NOMO-1 treated with DMSO at 0.1 percent for 48 hours (cell line): ENCODE results near the gene FAM186B.

Experiments
- DNase-seq: peaks from one replicate; lab custom pipeline; 2025; ENCODE audit not compliant: unreplicated experiment; lab: John Stamatoyannopoulos, UW

Gene FAM186B

DNA sequence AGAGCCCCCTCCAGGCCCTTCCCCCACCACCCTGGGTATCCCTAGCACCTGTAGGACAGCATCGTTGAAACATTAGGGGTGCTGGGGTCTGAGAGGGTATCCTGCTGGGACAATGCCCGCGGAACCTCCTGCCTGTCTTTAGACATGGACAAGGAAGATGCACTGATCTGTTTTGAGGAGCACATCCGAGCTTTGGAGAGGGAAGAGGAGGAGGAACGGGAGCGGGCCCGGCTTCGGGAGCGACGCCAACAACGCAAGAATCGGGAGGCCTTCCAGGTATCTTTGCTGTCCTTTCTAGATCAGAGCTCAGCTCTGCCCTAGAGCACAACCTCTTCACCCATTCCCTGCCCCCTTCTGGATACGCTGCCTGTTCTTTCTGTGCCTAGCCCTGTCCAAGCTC lies 31.1 kb upstream of the FAM186B start:
- DNase-seq = no peak

DNA sequence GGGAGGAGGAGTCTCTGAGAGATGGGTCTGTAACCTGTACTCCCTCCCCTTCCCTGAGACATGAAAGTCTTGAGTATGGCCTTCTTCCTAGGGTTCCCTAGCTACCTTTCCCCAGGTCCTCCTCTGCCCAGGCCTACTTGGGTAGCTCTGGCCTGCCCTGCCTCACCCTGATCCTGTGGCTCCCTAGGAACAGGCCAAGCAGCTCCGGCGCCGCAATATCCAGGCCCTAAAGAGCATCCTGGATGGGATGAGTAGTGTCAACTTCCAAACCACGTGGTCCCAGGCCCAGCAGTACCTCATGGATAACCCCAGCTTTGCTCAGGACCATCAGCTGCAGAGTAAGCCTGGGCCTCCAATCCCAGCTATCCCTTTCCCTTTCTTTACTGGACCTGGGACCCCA lies 30.2 kb upstream of the FAM186B start:
- DNase-seq = no peak

DNA sequence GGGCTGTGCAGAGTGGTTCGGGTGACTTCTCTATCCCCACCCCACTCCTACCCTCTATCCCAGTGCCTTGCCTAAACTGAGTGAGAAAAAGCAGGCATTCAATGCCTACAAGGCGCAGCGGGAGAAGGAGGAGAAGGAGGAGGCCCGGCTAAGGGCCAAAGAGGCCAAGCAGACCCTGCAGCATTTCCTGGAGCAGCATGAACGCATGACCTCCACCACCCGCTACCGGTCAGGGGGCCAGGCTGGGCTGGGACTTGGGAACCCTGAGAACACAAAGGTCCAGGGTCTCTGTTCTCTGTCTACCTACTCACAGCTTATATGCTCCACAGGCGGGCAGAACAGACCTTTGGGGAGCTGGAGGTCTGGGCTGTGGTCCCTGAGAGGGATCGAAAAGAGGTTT lies 29.6 kb upstream of the FAM186B start:
- DNase-seq = no peak

DNA sequence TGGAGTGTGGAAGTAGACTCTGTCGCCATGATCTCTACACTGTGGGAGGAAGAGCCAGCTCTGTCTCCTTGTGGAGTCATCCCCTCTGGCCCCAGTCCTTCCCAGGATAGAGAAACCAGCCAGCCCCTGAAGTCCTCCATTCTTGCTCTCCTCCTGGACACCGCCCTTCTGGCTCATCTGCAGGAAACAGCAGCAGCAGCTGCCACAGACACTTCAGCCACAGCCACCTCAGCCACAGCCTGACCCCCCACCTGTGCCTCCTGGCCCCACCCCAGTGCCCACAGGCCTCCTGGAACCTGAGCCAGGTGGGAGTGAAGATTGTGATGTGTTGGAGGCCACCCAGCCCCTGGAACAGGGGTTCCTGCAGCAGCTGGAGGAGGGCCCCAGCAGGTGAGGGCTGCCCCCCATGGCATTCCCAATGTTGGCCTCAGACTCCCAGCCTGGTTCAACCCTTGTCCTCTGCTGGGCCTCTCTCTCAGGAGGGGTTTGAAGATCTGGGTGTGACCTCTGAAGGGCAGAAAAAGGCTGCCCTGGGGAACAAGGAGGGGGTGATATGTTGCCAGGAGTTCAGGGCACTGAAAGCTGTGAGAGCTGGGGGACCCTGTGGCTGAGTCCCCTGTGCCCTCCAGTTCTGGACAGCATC lies 28.4 kb upstream of the FAM186B start:
- DNase-seq = no peak

DNA sequence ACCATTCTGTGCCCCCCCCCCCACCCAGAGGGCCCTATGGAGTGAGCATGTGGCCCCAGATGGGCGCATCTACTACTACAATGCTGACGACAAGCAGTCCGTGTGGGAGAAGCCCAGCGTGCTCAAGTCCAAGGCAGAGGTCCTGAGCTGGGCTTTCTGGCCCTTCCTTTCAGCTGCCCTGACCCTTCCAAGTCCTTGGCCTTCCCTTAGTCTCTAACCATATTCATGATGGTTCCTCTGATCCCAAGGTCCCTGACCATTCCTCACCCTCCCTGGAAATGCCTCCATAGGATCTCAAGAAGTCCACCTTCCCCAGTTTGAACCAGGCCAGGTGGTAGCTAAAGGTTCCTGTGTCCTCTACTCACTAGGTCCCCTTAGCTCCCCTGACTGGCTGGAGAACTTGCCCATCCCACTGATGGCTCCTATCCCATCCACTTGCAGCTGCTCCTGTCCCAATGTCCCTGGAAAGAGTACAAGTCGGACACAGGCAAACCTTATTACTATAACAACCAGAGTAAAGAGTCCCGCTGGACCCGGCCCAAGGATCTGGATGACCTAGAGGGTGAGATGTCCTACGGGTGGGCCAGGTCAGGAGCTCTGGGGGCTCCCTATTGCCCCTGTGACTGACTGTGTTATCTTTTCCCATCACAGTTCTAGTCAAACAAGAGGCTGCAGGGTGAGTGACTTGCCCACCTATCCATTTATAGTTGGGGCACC lies 27.7 kb upstream of the FAM186B start:
- no peak for DNase-seq

DNA sequence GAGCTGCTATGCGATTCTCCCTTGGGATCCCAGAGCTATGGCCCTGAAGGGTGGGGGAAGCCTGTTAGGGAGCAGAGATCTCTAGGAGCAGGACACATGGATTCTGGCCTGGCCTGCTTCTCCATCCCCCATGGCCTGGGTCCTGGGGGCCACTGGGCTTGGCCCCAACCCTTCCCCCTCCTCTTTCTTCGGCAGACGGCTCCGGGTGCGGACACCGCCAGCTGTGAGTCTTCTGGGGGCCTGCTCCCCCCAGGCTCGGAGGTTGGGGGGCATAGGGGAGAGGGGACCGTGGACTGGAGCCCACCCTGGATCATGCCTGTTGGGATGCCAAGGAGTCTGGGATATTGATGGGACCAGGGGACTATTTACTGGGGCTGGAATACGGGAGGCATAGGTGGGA lies 27.0 kb upstream of the FAM186B start:
- DNase-seq = no peak

DNA sequence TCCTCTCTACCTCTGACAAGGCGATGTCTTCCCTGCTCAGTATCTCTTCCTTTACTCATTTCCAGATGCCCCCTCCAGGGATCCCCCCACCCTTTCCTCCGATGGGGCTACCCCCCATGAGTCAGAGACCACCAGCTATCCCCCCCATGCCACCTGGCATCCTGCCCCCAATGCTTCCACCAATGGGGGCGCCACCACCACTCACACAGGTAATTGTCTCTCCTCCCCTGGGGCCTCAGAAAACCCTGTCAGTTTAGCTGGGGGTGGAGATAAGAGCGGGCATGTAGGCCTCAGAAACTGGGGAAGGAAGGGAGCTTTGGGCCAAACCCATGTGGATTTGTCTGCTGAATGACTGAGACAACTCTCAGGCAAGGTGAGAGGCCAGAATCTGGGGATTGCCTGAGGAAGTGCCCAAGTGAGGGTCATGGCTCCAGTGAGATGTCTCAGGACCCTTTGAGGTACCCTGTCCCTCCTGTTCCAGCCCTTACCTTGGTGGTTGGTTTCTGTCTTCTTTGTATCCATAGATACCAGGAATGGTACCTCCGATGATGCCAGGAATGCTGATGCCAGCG lies 26.0 kb upstream of the FAM186B start:
- no peak for DNase-seq

DNA sequence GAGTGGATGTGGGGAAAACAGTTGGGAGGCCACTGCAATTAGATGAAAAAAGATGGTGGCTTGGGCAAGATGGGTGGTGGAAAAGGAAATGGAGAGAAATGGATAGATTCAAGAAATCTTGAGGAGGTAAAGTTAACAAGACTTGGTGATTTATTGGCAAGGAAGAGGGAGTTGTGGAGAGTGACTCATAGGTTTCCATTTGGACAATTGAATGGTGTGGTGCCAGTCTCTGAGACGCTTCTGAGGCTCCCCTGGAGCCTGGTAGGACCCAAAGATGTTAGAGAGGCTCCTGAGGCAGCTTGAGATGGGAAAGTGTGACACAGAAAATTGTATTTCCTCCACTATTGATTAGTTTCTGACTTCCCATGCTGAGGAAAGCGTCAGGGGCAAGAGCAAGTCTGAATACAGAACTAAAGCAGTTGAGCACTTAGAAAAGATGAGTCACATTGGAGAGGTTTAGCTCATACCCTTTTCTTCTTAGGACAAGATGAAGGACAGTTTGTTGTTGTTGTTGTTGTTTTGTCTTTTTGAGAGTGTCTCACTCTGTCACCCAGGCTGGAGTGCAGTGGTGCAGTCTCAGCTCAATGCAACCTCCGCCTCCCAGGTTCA lies 22.4 kb upstream of the FAM186B start:
- no peak for DNase-seq

DNA sequence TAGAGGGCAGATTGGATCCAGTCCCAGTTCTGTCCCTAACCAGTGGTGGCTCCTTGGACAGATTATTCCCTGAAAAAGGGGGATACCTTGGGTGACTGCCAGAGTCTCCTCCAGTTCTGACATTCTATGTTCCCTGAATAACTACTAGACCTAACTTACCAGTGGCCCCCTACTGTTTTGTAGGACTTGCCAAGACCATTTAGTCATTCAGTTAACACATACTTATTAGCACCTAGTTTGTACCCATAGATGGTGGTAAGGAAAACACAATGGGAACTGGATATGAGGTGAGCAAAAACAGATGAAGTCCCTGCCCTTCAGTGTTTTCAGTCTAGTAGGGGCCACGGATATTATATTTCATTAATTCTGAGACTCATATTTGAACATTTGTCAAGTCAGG lies 21.4 kb upstream of the FAM186B start:
- no peak for DNase-seq

DNA sequence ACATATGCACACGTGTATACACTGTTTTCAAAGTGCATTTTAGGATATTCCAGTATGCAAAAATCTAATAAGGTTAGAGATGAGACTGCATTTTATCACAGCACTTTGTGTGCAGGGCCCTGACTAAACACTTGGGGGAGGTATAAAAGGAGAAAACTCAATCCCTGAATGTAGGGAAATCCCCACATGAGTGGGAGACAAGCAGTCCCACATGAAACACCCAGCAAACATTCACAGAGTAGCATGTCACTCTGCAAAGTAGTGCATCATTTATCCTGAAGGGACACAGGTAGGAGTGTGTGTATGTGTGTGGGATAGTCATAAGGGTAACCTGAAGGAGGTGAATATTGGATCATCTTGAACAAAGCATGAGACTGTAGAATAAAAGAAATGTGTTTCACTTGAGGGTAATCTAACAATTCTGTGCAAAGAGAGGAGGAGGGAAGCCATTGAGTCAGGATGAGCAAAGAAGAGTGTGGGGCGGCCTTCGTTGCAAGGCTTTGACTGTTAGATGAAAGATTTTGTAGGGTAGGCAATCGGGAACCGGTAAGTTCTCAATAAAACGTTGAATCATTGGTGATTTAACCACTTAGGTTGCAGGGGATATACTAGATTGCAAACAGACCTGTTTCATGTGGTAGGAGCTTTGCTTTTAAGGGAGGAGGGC lies 20.9 kb upstream of the FAM186B start:
- DNase-seq = no peak

DNA sequence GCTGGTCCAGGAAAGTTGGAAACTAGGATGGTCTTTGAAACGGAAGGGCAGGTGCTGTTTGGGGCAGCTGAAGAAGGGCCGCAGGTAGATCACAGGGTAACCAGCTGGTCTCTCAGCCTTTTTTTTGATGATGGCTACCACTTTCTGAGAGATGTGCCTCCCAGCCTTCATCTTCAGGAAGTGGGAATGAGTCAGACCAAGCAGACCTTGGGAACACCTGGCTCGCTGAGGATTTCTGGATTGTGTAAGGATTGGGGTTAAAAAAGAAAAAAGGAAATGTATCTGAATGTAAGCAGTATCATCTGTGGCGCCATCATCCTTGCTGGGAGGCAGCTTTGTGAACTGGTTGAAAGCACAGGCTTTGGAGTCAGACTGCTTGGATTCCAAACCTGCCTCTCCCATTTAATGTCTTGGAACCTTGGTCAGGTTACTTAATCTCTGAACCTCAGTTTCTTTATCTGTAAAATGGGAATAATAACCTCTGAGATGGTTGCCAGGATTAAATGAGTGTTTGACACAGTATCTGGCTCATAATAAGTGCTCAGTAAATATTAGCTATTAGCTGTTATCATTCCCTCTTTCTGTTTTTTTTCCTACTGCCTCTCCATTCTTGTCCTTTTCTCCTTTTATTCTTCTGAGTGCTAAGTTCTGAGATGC lies 19.6 kb upstream of the FAM186B start:
- DNase-seq = no peak

DNA sequence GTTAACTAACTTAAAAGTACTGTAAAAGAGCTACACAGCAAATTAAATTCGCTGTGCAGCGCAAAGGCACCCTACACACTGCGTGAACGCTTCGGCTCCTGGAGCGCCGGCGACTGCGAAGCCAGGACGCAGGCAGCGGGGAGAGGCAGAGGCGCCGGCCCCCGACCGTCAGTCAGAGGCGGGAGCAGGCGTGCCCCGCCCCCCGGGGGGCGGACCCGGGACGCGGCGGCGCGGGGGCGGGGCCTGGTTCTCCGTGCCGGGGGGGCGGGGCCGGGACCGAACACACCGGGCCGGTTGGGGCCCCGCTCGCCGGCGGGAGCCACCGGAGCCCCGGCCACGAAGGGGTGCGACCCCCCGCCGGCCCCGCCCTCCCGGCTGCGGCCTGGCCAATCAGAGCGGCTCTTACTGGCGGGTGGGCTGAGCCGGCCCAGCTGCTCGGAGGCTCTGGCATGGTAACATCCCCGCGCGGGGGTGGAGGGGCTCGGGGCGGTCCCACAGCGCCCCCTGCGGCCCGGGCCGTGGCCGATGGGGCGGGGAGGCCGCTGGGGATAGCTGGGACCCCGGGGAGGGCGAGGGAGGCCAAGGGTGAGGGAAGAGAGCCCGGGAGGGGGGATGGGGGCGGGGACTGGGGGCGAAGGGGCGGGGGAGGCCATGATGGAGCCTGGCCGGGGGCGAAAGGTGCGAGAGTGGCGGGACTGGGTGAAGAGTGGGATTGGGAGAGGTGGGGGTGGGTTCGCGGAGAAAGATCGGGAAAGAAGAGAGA lies 17.9 kb upstream of the FAM186B start, which contains the start of gene PRPF40B:
PRPF40B (plus strand) TSS at position 420 of the 763 bp plus-strand sequence; CDS start at position 450, 30 bp downstream.
- peak; percentile 75 for DNase-seq

DNA sequence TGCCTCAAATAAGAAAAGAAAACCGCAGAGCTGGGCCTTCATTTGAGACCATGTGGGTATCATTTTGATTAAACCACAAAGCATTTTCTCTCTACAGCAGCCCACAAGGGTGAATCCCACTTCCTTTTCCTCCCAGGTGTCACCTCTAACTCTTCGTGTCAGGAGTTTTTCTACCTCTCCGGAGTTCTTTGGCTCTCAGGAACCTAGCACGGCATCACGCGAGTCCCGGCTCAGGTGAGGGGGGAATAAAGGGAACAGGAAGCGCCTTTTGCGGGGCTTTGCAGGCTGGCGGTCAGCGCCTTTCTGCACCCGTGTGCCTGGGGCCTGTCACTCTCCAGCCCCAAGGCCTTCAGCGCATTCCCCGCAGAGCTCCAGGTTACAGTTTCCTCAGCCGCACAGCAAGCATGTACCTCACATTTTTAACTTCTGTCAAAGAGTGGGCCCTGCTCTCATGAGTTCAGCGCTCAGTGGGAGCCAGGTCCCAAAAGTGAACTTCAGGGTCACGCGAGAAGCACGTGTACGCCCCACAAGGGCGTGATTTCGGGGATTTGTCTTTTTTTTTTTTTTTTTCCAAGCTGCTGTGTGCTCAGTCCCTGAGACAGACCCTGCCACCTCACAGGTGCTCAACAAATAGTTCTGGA lies 17.2 kb upstream of the FAM186B start:
- peak; percentile 34 for DNase-seq

DNA sequence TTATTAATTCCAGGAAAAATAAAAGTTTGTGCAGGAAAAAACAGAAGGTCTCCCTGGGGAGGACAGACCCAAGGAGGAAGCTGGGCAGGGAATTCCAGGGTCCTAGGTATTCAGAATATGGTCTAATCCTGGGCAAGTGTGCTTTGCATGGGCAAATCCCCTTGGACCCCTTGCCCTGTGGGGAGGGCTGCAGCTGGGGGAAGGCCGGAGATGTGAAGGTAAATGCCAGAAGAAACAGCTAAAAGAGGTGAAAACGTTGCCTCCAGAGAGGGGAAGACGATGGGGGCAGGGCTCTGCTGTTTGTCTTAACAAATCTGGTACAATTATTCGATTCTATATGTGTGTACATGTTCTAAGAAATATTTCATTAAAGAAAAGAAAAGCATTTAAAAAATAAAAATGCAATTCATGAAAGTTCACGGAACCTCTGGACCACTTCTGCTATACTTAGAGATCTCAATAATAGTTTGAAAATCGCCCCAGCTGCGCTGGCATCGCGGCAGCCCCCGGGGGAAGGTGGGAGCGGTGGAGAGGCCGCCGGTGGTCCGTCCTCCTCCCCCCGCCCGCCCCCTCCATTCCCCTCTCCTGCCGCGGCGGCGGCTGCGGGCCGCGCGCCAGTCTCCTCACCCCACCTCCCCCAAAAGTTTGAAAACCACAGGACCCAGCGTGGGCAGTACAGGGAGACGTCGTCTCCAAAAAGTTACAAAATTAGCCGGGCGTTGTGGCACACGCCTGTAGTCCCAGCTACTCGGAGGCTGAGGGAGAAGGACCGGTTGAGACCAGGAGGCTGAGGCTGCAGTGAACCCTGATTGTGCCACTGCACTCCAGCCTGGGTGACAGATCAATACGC lies 16.4 kb upstream of the FAM186B start:
- DNase-seq = no peak

DNA sequence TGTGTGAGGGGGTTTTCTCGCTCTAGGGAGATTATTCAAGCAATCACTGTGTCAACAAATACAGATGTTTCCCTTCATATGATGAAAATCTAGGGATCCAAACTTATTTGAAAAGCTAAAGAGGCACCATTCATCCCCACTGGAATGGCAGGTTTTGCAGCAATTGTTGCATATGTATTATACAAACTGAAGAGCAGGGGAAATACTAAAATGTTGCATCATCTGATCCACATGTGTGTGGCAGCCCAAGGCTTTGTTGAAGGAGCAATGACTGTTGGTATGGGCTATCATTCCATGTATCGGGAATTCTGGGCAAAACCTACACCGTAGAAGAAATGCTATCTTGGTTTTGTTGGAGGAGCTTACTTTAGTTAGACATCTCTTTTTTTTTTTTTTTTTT lies 13.8 kb upstream of the FAM186B start:
- no peak for DNase-seq

DNA sequence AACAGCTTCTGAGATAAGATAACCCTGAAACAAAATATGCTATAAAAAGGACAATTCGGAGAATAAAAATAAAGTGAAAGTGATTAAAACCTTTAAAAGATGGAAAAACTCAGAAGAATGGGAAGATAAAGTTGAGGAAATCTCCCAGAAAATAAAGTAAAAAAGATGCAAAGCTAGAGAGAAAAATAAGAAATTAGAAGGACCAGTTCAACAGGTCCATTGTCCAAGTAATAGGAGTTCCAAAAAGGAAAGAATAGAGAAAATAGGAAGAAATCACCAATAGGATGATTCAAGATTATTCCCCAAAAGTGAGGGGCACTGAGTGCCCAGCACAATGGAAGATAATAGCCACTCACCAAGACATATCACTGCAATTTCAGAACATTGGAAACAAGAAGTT lies 13.1 kb upstream of the FAM186B start:
- no peak for DNase-seq

DNA sequence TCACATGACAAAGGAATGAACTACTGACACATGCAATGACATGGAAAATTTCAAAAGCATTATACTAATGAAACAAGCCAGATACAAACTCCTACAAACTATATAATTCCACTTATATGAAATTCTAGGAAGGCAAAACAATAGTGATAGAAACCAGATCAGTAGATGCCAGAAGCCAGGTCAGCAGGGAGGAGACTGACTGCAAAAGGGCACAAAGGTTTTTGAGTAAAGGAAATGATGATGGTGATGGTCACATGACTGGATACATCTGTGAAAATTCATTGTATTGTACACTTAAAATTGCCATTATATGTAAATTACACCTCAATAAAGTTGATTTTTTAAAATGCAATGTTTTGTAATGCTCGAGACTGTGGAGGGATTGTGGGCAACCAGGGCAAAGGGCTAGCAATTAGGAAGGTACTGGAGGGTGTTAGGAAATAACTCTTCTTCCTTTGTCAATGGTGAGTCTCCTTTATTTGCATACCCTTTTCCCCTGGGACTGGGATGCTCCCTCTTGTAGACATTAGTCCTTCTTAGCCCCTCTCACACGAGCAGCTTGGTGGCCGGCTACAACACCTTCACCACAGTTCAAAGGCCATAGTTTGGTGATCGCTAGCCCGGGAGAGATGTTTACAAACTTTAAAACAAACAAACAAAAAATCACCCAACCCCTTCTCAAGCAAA lies 11.2 kb upstream of the FAM186B start:
- DNase-seq = no peak

DNA sequence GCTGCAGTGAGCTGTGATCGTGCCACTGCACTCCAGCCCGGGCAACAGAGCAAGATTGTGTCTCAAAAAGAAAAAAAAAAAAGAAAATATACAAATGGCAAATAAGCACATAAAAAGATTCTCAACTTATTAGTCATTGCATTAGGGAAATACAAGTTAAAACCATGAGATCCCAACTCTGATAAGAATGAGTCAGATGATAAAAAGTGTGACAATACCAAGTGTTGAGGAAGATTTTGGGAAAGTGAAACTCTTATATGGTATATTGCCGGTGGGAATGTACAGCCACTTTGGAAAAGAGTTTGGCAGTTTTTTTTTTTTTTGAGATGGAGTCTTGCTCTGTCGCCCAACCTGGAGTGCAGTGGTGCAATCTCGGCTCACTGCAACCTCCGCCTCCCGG lies 10.3 kb upstream of the FAM186B start:
- DNase-seq = no peak
